ENCODE measurements around the gene PPFIA2.

PPFIA2 gene

DNA sequence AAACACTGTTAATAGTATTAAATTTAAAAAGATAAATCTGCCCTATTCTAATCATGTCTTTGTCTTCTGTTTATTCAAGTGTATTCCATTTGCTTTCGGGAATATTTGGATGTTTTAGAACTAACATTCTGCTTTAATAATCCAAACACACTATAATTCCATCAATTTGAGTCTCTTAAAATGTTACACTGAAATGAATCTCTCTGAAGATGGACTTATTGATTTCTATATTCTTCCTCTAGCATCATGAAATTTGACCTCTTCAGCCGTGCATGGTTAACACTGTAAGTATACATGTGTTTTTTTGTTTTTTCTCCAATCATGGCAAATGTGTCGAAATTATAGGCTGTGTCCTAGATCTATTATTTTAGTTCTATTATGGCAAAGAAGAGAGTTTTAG lies 342.1 kb downstream of the PPFIA2 start:
- DNase-seq = no peak

DNA sequence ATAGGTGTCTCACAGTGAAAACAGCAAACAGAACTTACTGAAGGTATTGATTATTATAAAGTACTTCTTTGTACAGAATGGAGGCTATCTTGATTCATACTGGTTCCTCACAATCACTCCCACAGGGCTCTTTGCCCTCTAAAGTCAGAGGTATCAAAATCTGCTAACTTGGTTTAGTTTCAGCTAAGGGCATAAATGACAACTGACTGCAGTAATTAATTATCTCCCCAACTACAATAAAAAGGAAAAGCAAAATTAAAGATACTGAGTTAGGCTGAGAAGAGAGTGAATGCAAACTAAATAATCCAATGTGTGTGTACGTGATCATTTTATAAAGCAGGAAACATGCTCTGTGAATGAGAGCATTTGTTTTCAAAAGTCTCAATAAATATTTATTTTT lies 342.6 kb downstream of the PPFIA2 start:
- DNase-seq = no peak

DNA sequence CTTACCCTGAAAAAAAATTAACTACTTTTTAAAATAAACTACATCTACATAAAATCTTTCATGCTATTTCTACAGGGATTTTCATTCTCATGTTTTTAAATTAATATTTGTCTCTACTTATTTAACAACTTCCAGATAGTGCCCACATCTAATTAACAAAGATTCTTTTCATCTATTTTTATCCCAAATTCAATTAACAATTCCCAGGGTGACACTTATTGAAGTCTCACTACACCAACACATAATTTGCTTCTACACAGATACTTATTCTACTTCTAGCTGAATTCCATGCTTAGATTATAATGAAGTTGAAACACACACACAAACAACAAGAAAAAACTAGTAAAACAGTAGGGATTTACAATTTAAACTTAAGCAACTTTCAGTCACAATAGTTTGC lies 344.7 kb downstream of the PPFIA2 start:
- no peak for DNase-seq

DNA sequence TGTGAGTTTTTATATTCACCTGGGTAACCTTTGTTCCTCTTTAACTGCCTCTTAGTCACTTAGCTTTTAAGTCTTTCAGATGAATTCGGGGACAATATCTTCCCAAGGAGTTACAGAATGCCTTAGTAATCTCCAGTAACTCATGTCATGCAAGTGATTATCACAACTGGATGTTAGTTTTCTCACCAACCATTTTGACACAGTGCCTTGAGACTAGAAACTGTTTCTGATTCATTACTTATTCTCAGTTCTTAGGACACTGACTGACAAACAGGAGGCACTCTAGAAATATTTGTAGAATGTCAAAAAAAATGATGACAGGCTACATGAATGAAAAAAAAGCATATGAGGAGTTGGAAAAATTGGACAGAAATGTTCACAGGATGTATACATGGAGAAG lies 346.2 kb downstream of the PPFIA2 start:
- DNase-seq = no peak

DNA sequence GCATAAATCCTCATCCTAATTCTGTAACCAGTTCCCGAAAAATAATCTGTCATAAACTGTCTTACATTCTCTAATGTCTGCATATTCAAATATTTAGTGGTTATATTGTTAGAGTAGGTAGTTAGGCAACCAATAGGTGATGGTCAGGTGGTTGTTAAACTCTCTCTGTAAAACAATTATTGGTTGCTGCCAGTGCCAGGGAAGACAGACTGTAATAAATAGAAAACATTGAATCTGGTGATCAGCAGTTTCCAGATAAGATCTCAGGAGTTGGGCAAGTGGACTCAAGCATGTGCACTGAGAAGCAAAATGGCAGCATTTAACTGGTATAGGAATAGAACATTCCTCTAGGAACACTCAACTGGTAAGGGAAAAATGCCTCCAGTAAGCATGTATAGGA lies 355.8 kb downstream of the PPFIA2 start:
- no peak for DNase-seq

DNA sequence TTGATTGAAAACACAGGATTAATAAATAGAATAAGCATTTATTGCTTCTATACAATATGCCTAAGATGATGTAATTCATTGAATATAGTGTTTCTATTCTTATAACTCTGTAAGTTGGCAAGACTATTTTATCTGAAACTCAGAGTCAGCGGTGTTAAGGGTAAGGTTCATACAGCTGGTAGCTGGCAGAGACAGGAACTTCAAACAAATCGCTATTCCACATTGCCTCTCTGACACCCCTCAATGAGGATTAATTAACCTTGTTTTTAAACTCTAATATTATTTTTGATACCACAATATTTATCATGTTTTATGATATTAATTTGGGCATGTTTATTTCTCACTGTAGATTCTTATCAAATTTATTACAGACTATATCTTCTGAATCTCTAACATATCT lies 357.9 kb downstream of the PPFIA2 start:
- no peak for DNase-seq

DNA sequence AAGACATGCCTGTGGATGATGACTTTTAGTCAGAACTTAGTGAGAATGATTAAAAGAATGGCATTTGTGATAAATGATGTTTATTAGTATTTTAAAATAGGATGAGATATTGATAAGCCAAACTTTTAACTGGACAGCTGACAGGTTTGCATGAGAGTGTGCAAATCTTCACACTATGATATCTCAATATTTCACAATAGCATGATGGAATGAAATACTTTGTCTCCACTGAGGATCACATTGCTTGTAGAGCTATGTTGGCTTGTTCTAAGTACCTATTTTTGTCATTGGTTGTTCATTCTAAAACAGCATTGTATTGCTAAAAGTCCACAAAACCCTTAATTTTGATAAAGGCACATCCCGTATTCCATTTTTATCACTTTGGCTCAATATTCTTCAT lies 359.1 kb downstream of the PPFIA2 start:
- no peak for DNase-seq

DNA sequence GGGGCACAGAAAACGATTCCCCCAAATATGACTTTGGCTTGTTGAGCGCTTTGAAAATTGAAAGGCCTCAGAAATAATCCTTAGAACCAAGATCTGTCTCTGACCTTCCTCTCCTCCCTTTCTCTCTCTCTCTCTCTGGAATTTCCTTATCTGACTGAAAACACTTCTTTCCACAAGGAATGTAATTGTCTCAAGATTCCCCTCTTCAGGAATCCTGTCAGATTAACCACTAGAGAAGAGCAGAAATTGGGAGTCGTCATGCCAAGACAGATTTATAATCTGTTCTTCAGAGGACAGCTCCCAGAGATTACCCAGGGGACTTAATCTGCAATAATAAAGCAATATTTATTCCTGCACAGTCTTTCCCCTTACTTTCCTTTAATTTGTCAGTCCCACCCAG lies 363.7 kb downstream of the PPFIA2 start:
- DNase-seq = no peak

DNA sequence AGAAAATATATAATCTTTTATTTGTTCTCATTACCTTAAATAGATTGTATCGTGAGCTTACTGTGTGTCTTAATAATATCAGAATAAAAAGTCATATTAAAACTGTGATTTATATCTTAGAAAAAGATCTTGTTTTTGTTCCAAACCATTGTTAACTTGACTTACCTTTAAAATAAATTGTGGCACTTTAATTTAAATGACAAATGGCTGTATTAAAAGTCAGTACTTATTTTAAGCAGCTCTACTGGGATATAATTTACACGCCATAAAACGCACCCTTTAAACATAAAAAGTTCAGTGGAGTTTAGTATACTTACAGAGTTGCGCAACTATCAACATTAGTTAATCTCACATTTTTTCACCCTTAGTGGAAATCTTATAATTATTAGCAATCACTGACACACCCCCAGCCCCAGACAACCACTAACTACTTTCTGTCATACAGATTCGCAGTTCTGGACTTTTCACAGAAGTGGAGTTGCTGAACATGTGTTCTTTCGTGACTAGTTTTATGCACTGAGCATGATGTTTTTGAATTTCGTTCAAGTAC lies 369.5 kb downstream of the PPFIA2 start:
- no peak for DNase-seq

DNA sequence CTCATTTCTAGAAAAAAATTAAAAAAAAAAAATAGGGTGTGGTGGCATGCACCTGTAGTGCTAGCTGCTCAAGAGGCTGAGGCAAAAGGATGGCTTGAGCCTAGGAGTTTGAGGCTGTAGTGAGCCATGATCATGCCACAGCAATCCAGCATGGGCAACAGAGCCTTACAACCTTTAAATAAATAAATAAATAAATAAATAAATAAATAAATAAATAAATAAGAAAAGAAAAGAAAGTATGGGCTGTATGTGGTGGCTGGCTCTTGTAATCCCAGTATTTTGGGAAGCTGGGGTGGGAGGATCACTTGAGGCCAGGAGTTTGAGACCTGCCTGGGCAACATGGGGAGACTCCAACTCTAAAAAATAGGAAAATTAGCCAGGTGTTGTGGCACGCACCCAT lies 373.0 kb downstream of the PPFIA2 start:
- no peak for DNase-seq

DNA sequence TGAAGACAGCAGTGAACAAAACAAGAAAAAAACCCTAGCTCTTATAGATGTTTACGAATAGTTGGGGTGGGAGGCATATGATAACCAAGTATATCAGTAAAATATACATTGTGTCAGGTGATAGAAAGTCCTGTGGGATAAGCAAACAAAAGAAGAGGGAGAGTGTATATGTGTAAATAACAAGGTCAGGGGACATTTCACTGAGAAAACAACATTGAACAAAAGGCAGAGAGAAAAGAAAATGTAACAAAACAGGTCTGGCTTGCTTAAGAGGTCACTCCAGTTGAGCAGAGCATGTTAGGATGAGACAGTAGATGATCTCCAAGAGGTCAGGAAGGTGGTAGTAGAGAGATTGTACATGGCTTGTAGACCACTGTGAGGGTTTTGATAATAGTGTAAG lies 377.2 kb downstream of the PPFIA2 start:
- no peak for DNase-seq

DNA sequence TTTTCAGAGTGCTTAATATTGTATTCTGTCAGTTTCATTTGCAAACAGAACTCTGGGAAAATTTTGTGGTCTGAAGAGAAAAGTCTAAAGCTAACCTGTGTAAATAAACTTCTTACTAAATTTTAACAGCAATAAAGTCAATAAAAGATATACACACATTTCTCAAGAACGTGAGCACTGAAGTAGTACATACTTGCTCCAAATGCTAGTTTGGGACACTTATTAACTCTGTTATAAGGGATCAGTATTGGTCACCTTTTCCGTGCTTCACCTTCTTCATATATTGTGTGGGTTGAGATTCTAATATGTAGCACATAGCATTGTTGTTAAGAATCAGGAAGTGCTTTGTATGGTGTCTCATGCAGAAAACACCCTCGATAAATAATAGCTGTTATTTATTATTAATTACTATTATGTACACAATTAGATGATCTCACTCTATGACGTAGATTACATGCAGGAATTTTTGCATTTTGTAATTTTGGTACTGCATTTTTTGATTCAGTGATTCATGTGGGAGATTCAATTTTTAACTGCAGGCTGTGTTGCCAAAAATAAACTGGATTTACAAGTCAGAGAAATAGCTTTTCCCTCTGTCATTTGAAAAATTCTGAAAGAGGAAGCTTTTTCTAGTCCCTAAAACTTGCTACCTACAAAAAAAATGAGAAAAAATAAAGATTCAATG lies 380.4 kb downstream of the PPFIA2 start:
- DNase-seq = no peak

DNA sequence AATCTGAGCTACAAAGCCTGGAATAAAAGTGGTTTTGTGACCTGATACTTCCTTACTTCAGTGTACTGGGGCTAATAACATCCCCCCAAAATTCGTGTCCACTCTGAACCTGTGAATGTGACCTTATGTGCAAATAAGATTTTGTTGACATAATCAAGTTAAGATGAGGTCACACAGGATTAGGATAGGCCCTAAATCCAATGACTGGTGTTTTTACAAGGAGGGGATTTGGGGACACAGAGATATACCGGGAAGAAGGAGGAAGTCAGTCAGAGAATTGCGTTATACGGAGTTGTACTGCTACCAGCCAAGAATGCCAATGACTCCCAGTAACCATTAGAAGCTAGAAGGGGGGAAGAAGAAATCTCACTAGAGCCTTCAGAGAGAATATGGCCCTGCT lies 381.4 kb downstream of the PPFIA2 start:
- no peak for DNase-seq

DNA sequence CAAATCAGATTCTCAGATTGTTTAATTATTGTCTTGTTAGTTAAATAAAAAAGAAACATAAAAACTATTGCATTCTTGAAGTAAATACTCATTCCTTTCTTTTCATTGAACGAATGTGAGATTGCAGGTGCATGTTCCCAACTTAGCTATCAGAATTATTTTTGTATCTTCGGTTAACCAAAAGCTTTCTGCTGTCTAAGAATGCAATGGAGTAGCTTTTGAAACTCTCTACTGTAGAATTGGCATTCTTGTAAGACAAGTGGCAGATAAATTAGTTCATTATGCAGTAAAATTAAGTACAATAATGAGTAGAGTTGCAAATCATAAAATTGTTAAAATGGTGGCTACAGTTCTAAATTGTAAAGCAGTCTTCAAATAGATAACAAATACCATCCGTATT lies 383.2 kb downstream of the PPFIA2 start:
- DNase-seq = no peak

DNA sequence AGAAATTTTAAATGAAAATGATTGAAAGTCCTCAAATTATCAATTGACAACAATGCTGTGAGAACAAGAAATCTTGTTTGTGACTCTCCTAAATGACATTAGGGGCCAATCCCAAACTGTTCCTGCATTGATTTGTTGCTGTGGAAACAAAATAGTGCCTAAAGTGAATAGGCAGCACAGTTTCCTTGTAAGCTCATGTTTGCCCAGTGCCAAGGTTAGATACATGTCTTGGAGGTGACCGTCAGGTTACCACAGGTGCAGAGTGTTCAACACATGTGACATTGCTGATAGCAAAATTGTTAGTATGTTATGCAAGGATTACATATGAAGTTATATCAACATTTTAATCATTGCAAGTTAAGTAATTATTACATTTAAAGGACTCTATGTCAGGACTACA lies 388.7 kb downstream of the PPFIA2 start:
- no peak for DNase-seq

DNA sequence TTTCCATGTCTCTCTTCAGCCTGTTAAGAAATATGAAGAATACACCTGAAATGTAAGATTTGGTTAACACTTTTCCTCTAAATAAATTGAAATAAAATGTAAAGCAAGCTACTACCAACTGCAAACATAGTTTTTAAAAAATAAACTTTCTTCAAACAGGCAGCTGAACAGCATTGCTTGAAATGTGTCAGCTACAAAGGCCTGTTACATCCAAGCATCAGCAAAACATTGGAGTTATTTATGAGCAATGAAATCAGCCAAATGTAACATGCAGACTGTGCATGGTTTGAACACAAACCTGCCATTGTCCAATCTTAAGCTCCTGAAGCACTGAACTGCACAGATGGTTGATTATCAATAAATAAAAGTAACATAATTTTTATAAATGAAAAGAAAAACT lies 390.0 kb downstream of the PPFIA2 start:
- DNase-seq = no peak

DNA sequence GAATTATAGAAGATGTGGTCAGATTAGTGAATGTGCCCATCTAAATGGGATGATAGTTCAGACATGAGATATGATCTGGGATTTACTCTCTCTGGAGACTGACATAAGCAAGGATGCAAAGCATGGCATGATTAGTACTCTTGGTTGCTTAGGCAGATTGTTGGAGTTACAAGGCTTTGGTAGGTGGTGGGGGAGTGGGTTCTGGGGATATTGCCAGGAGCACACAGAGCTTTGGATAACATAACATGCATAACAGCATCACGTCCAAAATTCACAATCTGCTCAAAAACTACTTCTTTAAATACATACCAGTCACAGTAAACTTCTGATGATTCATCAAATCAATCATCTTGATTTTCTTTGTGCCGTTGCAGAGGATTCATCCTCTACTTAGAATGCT lies 393.9 kb downstream of the PPFIA2 start:
- DNase-seq = no peak

DNA sequence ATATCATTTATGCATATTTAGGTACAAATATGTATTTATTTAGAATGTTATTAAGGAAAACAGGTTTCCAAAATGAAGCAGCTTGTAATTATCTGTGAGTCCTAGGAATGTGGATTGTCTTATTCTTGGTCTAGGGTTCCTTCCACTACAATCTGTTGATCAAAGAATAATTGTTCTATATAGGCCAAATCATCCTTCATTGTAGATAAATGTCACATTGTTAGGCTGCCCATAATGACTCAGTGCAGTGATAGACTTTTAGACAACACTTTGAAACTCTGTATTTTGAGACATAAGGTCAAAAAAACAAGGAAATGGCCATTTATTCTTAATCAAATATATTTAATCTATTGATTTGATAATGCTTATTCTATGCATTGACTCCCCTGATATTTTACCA lies 398.2 kb downstream of the PPFIA2 start:
- DNase-seq = no peak

DNA sequence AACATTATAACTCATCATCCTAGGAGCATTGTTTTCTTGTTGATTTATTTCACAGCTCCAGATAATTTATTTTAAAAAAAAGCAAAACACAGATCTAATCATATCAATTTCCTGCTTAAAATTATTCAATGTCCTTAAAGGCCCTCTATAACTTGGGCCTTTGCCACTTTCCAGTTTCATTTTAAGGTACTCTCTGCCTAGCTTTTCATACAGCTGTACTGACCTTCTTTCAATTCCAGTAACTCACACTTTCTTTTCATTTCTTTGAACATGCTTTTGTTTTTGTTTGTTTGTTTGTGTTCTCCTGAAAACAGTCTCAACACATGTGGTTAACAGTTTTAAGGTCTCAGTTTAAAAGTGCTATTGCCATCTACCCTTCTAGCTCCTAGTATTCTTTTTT lies 399.4 kb downstream of the PPFIA2 start:
- DNase-seq = no peak

DNA sequence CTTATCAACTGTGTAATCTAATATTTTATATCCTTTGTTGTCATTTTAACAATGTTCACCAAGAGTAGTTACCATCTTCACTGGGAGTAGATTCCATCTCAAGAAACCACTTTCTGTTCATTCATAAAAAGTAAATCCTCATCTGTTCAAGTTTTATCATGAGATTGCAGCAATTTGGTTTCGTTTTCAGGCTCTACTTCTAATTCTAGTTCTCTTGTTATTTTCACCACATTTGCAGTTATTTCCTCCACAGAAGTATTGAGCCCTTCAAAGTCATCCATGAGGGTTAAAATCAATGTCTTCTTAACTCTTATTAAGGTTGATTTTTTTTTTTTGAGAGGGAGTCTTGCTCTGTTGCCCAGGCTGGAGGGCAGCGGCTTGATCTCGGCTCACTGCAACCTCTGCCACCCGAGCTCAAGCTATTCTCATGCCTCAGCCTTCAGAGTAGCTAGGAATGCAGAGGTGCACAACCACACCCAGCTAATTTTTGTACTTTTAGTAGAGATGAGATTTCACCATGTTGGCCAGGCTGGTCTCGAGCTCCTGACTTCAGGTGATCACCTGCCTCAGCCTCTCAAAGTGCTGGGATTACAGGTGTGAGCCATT lies 404.7 kb downstream of the PPFIA2 start:
- no peak for DNase-seq

DNA sequence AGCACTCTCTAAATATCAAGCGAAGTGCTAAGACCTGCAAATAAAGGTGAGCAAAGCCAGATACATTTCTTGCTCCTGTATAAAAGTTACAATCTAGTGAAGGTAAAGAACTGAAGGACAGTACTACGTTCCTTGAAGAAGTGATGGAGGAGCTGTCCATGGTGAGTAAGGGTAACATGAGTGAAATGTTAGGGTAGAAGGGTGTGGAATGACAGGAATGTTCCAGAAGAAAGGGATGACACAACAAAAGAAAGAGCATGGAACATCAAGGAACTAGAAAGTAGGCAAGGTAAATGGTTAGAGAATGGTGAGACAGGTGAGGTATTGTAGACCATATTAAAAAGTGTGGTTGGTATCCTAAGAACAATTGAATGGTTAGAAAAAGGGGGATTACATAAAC lies 408.8 kb downstream of the PPFIA2 start:
- DNase-seq = no peak

DNA sequence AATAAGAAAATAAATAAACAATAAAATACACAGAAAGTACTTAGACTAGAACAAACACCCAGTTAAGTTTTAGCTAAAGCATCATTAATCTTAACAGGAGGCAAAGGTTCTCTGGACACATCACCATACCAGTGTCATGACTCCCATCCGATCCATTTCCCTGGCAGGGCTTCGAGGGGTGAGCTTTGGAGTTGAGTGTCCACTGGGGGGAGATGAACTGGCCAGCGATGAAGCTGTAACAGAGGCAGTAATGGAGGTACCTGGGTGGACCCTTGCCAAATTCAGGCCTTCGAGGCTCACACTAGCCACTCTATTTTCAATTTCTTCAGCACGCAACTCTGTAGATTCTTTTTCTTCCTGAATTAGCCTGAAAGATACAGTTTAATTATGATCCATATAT lies 411.7 kb downstream of the PPFIA2 start:
- no peak for DNase-seq

DNA sequence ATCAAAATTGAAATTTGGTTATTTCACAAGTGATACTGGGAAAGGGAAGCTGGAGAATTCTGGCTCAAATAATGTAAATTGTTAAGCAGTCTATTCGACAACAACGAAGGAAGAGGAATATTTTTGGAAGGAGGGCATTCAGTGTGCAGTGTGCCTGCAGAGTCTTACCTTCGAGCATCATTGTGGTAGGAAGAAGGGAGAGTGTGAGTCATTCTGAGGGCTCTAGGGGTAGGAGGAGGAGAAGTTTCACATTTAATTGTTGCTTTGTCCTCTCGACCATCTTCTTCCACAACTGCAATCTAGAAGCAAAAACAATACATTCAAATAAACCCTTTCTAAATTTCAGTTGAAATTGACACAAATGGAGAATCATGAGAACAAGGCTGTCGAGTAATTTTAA lies 418.2 kb downstream of the PPFIA2 start:
- no peak for DNase-seq

DNA sequence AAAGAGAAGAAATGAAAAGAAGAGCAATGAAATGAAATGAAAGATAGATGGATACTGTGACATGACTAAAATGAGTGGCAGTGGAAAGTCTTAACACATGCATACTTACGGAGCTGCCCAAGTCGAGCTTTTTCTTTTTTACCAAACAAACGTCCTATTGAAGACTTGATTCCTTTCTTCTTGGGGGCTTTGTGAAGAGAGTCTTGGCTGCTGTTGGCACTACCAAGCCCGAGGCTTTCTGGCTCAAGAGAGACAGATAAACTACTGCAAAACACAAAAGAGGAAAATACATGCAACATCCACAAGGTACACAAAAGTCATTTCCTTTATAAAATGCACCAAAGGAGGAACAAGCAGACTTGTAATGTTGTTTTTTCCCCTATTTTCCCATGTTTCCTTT lies 420.1 kb downstream of the PPFIA2 start:
- DNase-seq = no peak

DNA sequence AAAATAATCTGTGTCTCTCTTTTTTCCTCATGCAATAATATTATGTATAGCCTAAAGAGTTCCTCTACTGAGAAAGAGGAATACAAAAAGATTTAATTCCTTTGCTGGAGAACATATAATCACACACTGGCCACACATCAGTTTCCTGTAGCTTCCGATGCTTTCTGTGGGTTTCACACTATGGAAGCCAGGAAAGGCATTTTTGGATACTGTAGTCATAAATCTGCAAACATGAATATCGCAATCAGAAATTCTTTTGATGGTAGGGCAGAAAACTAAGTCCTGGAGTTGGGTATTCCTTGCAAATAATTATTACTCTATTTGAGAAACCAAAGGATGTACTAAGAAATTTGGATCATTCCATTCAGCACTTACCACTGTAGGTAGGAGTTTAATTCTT lies 421.3 kb downstream of the PPFIA2 start:
- no peak for DNase-seq

Measured in NCI-H2029 (cell line).